H9 (cell line): ENCODE measurements around the gene ZNF804A. TPM values are rescaled to one million over a fixed set of nuclear protein-coding genes. Genes with fewer than 3 reads are reported as not detected.

Experiments
- DNase-seq: peaks from one replicate; pipeline ENCODE4 v3.0.0-alpha.2; 2017
- H2AFZ ChIP-seq: one replicate; pipeline ENCODE4 v1.6.1; 2013; ENCODE audit warnings: mild to moderate bottlenecking, low read length, control low read depth, moderate library complexity
- H2AK5ac ChIP-seq: 2 replicates; pipeline ENCODE4 v1.6.1; 2013; ENCODE audit warnings: low read length, control low read depth, mixed read lengths; ENCODE audit not compliant: insufficient read length
- H2BK120ac ChIP-seq: one replicate; pipeline ENCODE4 v1.6.1; 2013; ENCODE audit warnings: low read depth, mild to moderate bottlenecking, low read length, control low read depth, inconsistent platforms; ENCODE audit not compliant: poor library complexity, severe bottlenecking
- H2BK12ac ChIP-seq: 2 replicates; pipeline ENCODE4 v1.6.1; 2013; ENCODE audit warnings: low read length, control low read depth, mixed read lengths, low read depth; ENCODE audit not compliant: insufficient read length
- H2BK15ac ChIP-seq: 2 replicates; pipeline ENCODE4 v1.6.1; 2013; ENCODE audit warnings: low read depth, low read length, control low read depth
- H2BK20ac ChIP-seq: one replicate; pipeline ENCODE4 v1.6.1; 2013; ENCODE audit warnings: low read depth, mild to moderate bottlenecking, low read length, control low read depth, inconsistent platforms; ENCODE audit not compliant: poor library complexity, severe bottlenecking
- H2BK5ac ChIP-seq: 2 replicates; pipeline ENCODE4 v1.6.1; 2013; ENCODE audit warnings: low read length, control low read depth, mixed read lengths; ENCODE audit not compliant: insufficient read length
- H3K14ac ChIP-seq: 2 replicates; pipeline ENCODE4 v1.6.1; 2013; ENCODE audit warnings: low read length, control low read depth; ENCODE audit not compliant: insufficient read depth
- H3K18ac ChIP-seq: 2 replicates; pipeline ENCODE4 v1.6.1; 2013; ENCODE audit warnings: low read depth, mild to moderate bottlenecking, mixed read lengths, low read length, control low read depth; ENCODE audit not compliant: insufficient read length
- H3K23ac ChIP-seq: 2 replicates; pipeline ENCODE4 v1.6.1; 2013; ENCODE audit warnings: low read length, control low read depth, mixed read lengths, low read depth; ENCODE audit not compliant: insufficient read length
- H3K23me2 ChIP-seq: 2 replicates; pipeline ENCODE4 v1.6.1; 2013; ENCODE audit warnings: low read depth, mild to moderate bottlenecking, mixed read lengths, low read length, control low read depth; ENCODE audit not compliant: insufficient read length, poor library complexity, severe bottlenecking
- H3K27ac ChIP-seq: 2 replicates; pipeline ENCODE4 v1.5.1; 2013; ENCODE audit warnings: low read length, control low read depth, mixed read lengths, low read depth; ENCODE audit not compliant: insufficient read length
- H3K27me3 ChIP-seq: 2 replicates; pipeline ENCODE4 v1.6.1; 2013; ENCODE audit warnings: low read length, control low read depth, inconsistent platforms; ENCODE audit not compliant: insufficient read depth
- H3K4ac ChIP-seq: 2 replicates; pipeline ENCODE4 v1.6.1; 2013; ENCODE audit warnings: low read depth, mild to moderate bottlenecking, control low read depth, inconsistent platforms, low read length, moderate library complexity
- H3K4me1 ChIP-seq: 2 replicates; pipeline ENCODE4 v1.6.1; 2013; ENCODE audit warnings: low read length, control low read depth, inconsistent platforms; ENCODE audit not compliant: insufficient read depth
- H3K4me2 ChIP-seq: 2 replicates; pipeline ENCODE4 v1.6.1; 2013; ENCODE audit warnings: low read length, control low read depth, mixed read lengths; ENCODE audit not compliant: insufficient read length, insufficient read depth
- H3K56ac ChIP-seq: 2 replicates; pipeline ENCODE4 v1.6.1; 2013; ENCODE audit warnings: low read depth, mild to moderate bottlenecking, mixed read lengths, low read length, control low read depth; ENCODE audit not compliant: insufficient read length
- H3K79me1 ChIP-seq: 2 replicates; pipeline ENCODE4 v1.6.1; 2013; ENCODE audit warnings: low read depth, mild to moderate bottlenecking, moderate library complexity, low read length, control low read depth, inconsistent platforms; ENCODE audit not compliant: insufficient read depth, poor library complexity, severe bottlenecking
- H3K79me2 ChIP-seq: 2 replicates; pipeline ENCODE4 v1.6.1; 2013; ENCODE audit warnings: low read length, control low read depth, inconsistent platforms; ENCODE audit not compliant: insufficient read depth
- H3K9ac ChIP-seq: 2 replicates; pipeline ENCODE4 v1.6.1; 2013; ENCODE audit warnings: low read length, control low read depth, mixed read lengths; ENCODE audit not compliant: insufficient read length; ENCODE audit errors: extremely low read depth
- H3K9me3 ChIP-seq: one replicate; pipeline ENCODE4 v1.6.1; 2013; ENCODE audit warnings: low read depth, low read length, inconsistent platforms; ENCODE audit not compliant: control insufficient read depth
- H3T11ph ChIP-seq: one replicate; pipeline ENCODE4 v1.6.1; 2013; ENCODE audit warnings: mild to moderate bottlenecking, low read length, control low read depth, inconsistent platforms
- H4K20me1 ChIP-seq: one replicate; pipeline ENCODE4 v1.6.1; 2013; ENCODE audit not compliant: control insufficient read depth, insufficient read length, insufficient read depth
- H4K5ac ChIP-seq: 2 replicates; pipeline ENCODE4 v1.6.1; 2013; ENCODE audit warnings: low read depth, mild to moderate bottlenecking, mixed read lengths, low read length, control low read depth; ENCODE audit not compliant: insufficient read length
- H4K8ac ChIP-seq: replicated peaks from 2 replicates; pipeline ENCODE4 v1.6.1; 2013; ENCODE audit warnings: low read length, control low read depth, mixed read lengths, low read depth; ENCODE audit not compliant: insufficient read length
- H4K91ac ChIP-seq: 2 replicates; pipeline ENCODE4 v1.6.1; 2013; ENCODE audit warnings: low read depth, mild to moderate bottlenecking, moderate library complexity, mixed read lengths, low read length, control low read depth; ENCODE audit not compliant: insufficient read length
- H3K27ac Mint-ChIP-seq, 3 experiments: 2 replicates in 2 of 3; 3 replicates in 1 of 3; pipeline ENCODE4 v1.8.0; 2020 to 2021; ENCODE audit warnings: mixed read lengths in 3 of 3, mild to moderate bottlenecking in 1 of 3, moderate library complexity in 1 of 3
- H3K27me3 Mint-ChIP-seq: 2 replicates; pipeline ENCODE4 v1.8.0; 2021; ENCODE audit warnings: low read depth, mild to moderate bottlenecking, moderate library complexity, mixed read lengths
- H3K36me3 Mint-ChIP-seq, 3 experiments: 2 replicates in 2 of 3; 3 replicates in 1 of 3; pipeline ENCODE4 v1.8.0; 2020 to 2021; ENCODE audit warnings: low read depth in 3 of 3, mixed read lengths in 3 of 3; ENCODE audit not compliant: insufficient read depth in 1 of 3
- H3K4me1 Mint-ChIP-seq, 2 experiments: 2 replicates each; pipeline ENCODE4 v1.8.0; 2020; ENCODE audit warnings: mixed read lengths in 2 of 2
- H3K4me3 Mint-ChIP-seq, 2 experiments: 2 replicates in 1 of 2; 3 replicates in 1 of 2; pipeline ENCODE4 v1.8.0; 2020 to 2021; ENCODE audit warnings: mild to moderate bottlenecking in 2 of 2, mixed read lengths in 2 of 2, moderate library complexity in 1 of 2
- H3K9me3 Mint-ChIP-seq, 2 experiments: 2 replicates in 1 of 2; 3 replicates in 1 of 2; pipeline ENCODE4 v1.8.0; 2020; ENCODE audit warnings: mild to moderate bottlenecking in 2 of 2, mixed read lengths in 2 of 2, moderate library complexity in 1 of 2
- CTCF ChIP-seq: fragments of 200-600 bp; sonication (generic); conservative IDR thresholded peaks from 3 replicates; pipeline ENCODE4 v1.8.0; 2021; ENCODE audit warnings: antibody characterized with exemption, mild to moderate bottlenecking
- WGBS: extraction: QIAGEN DNeasy Blood & Tissue Kit; methylation state at CpG from one replicate; pipeline ENCODE4 v1.1.7; 2013; ENCODE audit warnings: missing lambda C conversion rate, low lambda C conversion rate, mixed read lengths; ENCODE audit not compliant: insufficient read length; ENCODE audit errors: extremely low coverage; 5-methylcytosine and 5-hydroxymethylcytosine counted together
- total RNA-seq: library from RNA; stranded (reverse); gene quantifications from 2 replicates; pipeline ENCODE4 v1.2.1, GENCODE V29; 2021

ZNF804A gene
- total RNA-seq, 1 experiment from 2014 or later: not detected

DNA sequence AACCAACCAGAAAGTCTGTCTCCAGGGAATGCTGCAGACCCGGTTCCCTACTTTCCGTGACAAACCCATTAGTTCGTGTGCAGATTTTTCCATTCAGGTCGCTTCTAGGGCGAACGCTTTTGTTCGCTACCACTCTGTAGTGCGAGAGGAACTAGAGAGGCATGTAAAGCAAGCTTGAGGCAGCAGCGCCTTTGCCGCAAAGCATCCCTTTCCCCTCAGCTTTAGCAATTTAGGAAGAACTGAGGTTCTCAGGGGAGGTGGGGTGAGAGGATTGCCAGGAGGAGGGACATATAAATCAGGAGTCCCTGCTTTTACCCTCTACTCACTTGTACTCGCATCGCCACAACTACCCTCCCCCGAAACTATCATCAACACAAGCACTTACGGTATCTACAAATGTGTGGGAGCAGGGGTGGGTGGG lies 748 bp upstream of the ZNF804A start:
- Histone ChIP-seq H4K5ac (no peak overlapping the region), H3K79me2 (no peaks in the 10 kb centered on the region), H3K14ac (no peak overlapping the region), H2AFZ (peak overlapping the region; percentile 34), H3K4ac (no peak overlapping the region), H4K91ac (no peak overlapping the region), H3K9ac (no peak overlapping the region), H3K4me2 (peak overlapping the region; percentile 56), H3K27ac (no peak overlapping the region), H2AK5ac (no peak overlapping the region), H3K79me1 (no peaks in the 10 kb centered on the region), H2BK5ac (no peak overlapping the region), H3K23ac (no peak overlapping the region), H3K27me3 (peaks cover 11% of the 10 kb centered on the region; the same call in 1 of the 2 replicates), H3K23me2 (peaks cover 12% of the 10 kb centered on the region), H2BK20ac (no peak overlapping the region), H3T11ph (no peak overlapping the region), H4K8ac (no peak overlapping the region), H3K4me1 (no peaks in the 10 kb centered on the region), H2BK120ac (no peak overlapping the region), H2BK12ac (no peak overlapping the region), H3K18ac (no peak overlapping the region), H2BK15ac (no peak overlapping the region), H3K56ac (no peak overlapping the region), H4K20me1 (no peaks in the 10 kb centered on the region), H3K9me3 (no peaks in the 10 kb centered on the region)
- no peaks in the 10 kb centered on the region for H3K36me3 Mint-ChIP-seq
- H3K27me3 Mint-ChIP-seq: peaks cover 60% of the 10 kb centered on the region
- no CpG with 5 or more reads among the region's 14 CpGs for WGBS
- H3K4me3 Mint-ChIP-seq: peak overlapping the region; percentile 64 to 83
- no peaks in the 10 kb centered on the region for H3K9me3 Mint-ChIP-seq
- peaks cover 17% of the 10 kb centered on the region in 2 experiments for H3K4me1 Mint-ChIP-seq
- peak; percentile 53 for DNase-seq
- no peak overlapping the region for H3K27ac Mint-ChIP-seq
- no peak for TF ChIP-seq CTCF
